Brain pericyte (primary cell): ENCODE data around the gene PHKA1.
"Not testable (repeated sequence)": the region's sequence is repeated elsewhere in the genome, so short reads cannot be mapped to it uniquely, and the experiment has no call there.

Source experiments
- DNase-seq: peaks from one replicate; pipeline ENCODE4 v3.0.0-alpha.2; 2012; ENCODE audit warnings: low read depth, low spot score

The PHKA1 gene

DNA sequence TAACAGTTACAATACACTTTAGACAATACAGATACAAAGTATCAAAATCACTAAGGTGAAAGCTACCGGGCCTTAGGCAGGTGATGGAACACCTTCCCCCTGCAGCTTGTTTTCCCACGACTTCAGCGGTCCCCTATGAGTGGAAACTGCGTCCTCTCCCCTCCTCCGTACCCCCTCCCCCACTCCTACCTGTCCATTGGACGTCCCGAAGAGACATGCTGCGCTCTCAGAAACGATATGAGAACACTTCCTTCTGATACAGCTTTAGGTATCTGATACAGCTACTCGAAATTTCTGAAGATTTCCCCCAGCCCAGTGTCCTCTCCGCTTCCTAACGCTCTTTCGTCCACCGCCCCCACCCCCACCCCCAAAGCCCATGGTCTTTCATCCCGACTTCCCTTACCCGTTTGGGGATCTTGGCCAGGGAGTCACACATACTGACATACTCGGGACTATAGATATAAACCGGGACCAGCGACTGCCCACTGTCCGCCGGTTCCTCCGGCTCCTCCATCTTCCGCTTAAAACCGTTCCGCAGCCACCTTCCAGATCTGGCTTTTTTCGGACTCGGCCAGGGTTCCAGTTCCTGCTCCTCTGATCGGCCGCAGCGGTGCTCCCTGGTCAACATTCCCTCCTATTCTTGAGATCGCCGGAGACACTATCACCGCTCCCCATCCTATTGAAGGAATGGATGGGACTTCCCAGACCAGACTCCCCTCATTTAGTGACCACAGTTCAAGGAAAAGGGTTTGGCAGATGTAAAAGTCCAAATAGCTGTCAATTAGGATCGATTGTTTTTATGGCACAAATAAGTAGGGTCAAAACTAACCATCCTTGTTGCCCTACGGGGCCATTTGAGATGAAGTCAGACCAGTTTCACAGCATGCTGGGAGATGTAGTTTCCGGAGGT is 141.6 kb downstream of the PHKA1 start, which contains the start of gene HDAC8:
HDAC8 (minus strand) TSS at position 596 of the 910 bp plus-strand sequence; CDS start at position 514, 82 bp downstream.
- DNase-seq = peak; percentile 67

GRCh38 chrX:72569786-72570185 is 144.3 kb downstream of the PHKA1 start:
- no peak for DNase-seq

DNA sequence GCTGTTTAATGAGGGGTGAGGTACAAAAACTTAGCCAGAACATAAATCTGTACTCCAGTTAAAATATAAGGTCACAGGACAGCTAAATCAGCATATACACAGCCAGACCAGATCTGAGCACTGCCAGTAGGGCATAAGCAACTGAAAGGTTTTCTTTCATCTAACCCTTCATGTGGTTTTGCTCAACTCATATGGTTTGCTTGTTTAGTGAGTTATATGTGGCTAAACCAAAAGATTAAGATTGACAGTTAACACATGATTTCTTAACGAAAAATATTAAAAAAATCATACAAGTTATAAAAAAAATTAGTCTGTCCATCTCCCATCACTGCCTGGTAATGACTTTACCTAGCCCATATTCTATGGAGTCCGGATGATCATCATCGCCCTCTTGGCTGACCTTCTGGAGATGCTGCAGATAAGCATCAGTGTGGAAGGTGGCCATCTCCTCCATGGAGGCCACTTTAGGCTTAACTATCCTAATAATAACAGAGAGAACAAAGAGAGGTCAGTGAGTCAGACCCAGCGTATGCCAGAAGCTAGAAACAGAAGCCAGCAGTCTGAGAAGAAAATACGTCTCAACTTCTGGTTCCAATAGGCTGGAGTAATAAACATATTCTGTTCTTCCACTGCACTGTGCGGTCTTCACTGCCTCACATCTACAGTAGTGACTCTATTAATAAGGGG is 145.6 kb downstream of the PHKA1 start:
- no peak for DNase-seq

DNA sequence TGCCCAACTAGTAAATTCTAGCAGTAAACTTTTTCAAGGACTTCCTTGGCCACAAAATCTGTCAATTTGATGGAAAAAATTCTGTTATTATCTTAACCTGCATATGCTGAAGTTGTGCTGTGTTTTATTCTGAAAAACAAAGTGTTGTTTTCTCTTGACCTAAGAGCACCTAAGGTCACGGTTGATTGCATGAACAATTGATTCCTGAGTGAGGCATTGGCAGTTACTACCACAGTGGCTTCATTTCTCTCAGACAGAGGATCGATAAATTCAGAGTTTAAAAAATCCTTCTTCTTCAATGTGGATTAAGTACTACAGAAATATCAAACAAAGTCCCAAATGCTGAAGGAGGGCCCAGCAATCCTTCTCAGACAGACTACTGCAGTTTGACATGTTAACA is 147.7 kb downstream of the PHKA1 start:
- DNase-seq = no peak

GRCh38 chrX:72559655-72560054 is 154.5 kb downstream of the PHKA1 start:
- not testable (repeated sequence) for DNase-seq

DNA sequence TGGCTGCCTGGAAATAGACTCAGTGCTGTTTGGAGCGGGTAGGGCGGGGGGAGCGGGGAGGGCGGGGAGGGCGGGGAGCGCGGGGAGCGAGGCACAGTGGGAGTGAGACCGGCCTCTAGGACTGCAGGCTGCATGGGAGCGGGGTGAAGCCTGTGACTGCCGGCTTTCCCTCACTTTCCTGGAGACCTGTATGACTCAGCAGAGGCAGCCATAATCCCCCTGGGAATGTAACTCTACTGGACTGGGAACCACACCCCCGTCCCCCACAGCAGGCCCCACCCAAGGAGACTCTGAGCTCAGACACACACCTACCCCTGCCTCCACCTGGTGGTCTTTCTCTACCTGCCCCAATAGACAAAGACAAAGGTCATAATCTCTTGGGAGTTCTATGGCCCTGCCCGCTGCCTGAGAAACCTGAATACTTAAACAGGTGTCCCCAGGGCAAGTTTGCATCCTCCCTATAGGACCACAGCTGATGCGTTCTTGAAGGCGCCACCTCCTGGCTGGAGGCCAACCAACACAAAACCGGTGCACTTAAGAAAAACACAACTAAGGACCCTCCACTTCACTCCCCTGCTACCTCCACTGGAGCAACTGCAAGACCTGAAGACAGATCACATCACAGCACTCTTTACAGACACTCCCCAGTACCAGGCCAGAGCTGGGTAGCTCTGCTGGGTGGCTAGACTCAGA is 159.5 kb downstream of the PHKA1 start:
- DNase-seq = no peak

- not testable (repeated sequence) for DNase-seq
Observed at GRCh38 chrX:72552443-72552842, 161.7 kb downstream of the PHKA1 start.

- no peak for DNase-seq
Observed at GRCh38 chrX:72545990-72546389, 168.1 kb downstream of the PHKA1 start.

DNA sequence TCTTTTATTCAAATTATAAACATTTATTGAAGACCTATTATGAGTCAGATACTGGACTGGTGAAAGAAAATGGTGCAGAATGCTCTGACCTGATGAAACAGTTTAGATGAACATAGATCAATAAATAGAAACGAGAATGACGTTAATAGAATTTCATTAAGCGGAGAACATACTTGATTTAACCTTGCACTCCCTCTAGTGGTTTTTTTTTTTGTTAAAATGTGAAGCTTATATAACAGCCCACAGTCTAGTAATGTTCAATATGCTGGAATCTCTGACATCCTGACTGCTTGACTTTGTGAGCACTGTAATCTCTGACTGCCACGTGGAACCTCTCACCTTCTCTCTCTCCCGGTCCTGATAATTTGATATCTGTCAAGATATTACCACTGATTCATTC is 173.8 kb downstream of the PHKA1 start:
- DNase-seq = no peak

DNA sequence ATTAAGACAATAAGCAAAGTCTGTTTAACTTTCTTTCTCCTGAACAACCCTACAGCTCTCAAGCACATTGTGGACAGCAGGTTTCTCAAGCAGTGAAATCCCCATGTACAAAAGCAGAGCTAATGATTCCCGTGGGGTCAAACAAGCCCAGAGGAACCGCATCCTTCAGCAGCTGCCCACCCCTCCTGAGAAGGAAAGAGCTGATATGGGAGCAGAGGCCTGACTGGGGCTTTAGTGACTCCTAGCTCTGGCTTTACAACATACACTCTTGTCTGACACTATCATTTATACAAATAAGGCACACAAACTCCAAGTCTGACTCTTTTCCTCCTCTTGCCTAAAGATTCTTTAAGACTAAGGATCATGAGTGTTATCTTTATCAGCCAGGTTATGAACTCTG is 174.3 kb downstream of the PHKA1 start:
- no peak for DNase-seq

- no peak for DNase-seq
Observed at GRCh38 chrX:72536542-72536941, 177.6 kb downstream of the PHKA1 start.

GRCh38 chrX:72532366-72532765 is 181.7 kb downstream of the PHKA1 start:
- no peak for DNase-seq
